KMS-11 (cell line): ENCODE measurements around the gene COG4.

Experiments used
- H2AFZ ChIP-seq: fragments of 200-600 bp; sonication (generic); 2 replicates; pipeline ENCODE4 v1.6.1; 2016; ENCODE audit warnings: antibody characterized with exemption, mixed run types, low read depth
- H3K27ac ChIP-seq: fragments of 200-600 bp; sonication (generic); 2 replicates; pipeline ENCODE4 v1.6.1; 2016; ENCODE audit warnings: mild to moderate bottlenecking, mixed run types
- H3K27me3 ChIP-seq: fragments of 200-600 bp; sonication (generic); 2 replicates; pipeline ENCODE4 v1.6.1; 2017; ENCODE audit warnings: mild to moderate bottlenecking, low read depth, mixed run types, moderate library complexity; ENCODE audit not compliant: insufficient read depth
- H3K36me3 ChIP-seq: fragments of 200-600 bp; sonication (generic); 2 replicates; pipeline ENCODE4 v1.6.1; 2017; ENCODE audit warnings: mild to moderate bottlenecking, mixed run types; ENCODE audit not compliant: insufficient read depth
- H3K4me1 ChIP-seq: fragments of 200-600 bp; sonication (generic); 2 replicates; pipeline ENCODE4 v1.6.1; 2016; ENCODE audit warnings: mild to moderate bottlenecking, low read depth, mixed run types; ENCODE audit not compliant: poor library complexity, severe bottlenecking
- H3K4me2 ChIP-seq: fragments of 200-600 bp; sonication (generic); 2 replicates; pipeline ENCODE4 v1.7.0; 2016; ENCODE audit warnings: mild to moderate bottlenecking, mixed run types
- H3K4me3 ChIP-seq: fragments of 200-600 bp; sonication (generic); IDR thresholded peaks from 2 replicates; pipeline ENCODE4 v1.6.1; 2017; ENCODE audit warnings: low read depth, low read length, mixed read lengths; ENCODE audit not compliant: insufficient read depth
- H3K79me2 ChIP-seq: fragments of 200-600 bp; sonication (generic); 2 replicates; pipeline ENCODE4 v1.6.1; 2016; ENCODE audit warnings: low read depth, mixed run types; ENCODE audit not compliant: insufficient read depth
- H3K9ac ChIP-seq: fragments of 200-600 bp; sonication (generic); 2 replicates; pipeline ENCODE4 v1.6.1; 2016; ENCODE audit warnings: mild to moderate bottlenecking, mixed run types
- H4K20me1 ChIP-seq: fragments of 200-600 bp; sonication (generic); 2 replicates; pipeline ENCODE4 v1.6.1; 2016; ENCODE audit warnings: mild to moderate bottlenecking, mixed run types; ENCODE audit not compliant: insufficient read depth
- CTCF ChIP-seq: fragments of 200-600 bp; sonication (generic); conservative IDR thresholded peaks from 2 replicates; pipeline ENCODE4 v1.6.1; 2017; ENCODE audit warnings: low read depth, mild to moderate bottlenecking, antibody characterized with exemption, low read length, moderate library complexity, mixed read lengths

Gene COG4

GRCh38 chr16:70475054-70475871 lies 48.1 kb downstream of the COG4 start:
- Histone ChIP-seq H3K4me2 (peak overlapping the region; percentile 55; the same call in 1 of the 2 replicates), H3K36me3 (no peaks in the 10 kb centered on the region), H4K20me1 (no peaks in the 10 kb centered on the region), H3K27me3 (no peaks in the 10 kb centered on the region), H2AFZ (no peak overlapping the region), H3K4me1 (peaks cover 44% of the 10 kb centered on the region), H3K27ac (peak overlapping the region; percentile 75), H3K9ac (no peak overlapping the region; the same call in 1 of the 2 replicates), H3K79me2 (no peaks in the 10 kb centered on the region), H3K4me3 (no peak overlapping the region)
- no peak for TF ChIP-seq CTCF

- Histone ChIP-seq H3K4me1 (peaks cover 44% of the 10 kb centered on the region), H3K79me2 (no peaks in the 10 kb centered on the region), H3K4me2 (no peak overlapping the region), H2AFZ (no peak overlapping the region), H3K4me3 (no peak overlapping the region), H3K27me3 (no peaks in the 10 kb centered on the region), H3K27ac (no peak overlapping the region), H3K9ac (no peak overlapping the region), H3K36me3 (no peaks in the 10 kb centered on the region), H4K20me1 (no peaks in the 10 kb centered on the region)
- TF ChIP-seq CTCF, result no peak
Observed at GRCh38 chr16:70474320-70475053, 48.9 kb downstream of the COG4 start.

GRCh38 chr16:70473446-70474319 lies 49.7 kb downstream of the COG4 start:
- H3K9ac ChIP-seq, result no peak overlapping the region
- H3K4me2 ChIP-seq, result no peak overlapping the region
- no peaks in the 10 kb centered on the region for H3K27me3 ChIP-seq
- no peaks in the 10 kb centered on the region for H3K36me3 ChIP-seq
- H4K20me1 ChIP-seq, result no peaks in the 10 kb centered on the region
- H3K27ac ChIP-seq, result no peak overlapping the region
- H3K4me3 ChIP-seq, result no peak overlapping the region
- H3K79me2 ChIP-seq, result no peaks in the 10 kb centered on the region
- peaks cover 44% of the 10 kb centered on the region for H3K4me1 ChIP-seq
- no peak overlapping the region for H2AFZ ChIP-seq
- no peak for TF ChIP-seq CTCF

- H3K4me2 ChIP-seq, result no peak overlapping the region
- no peak overlapping the region for H3K27ac ChIP-seq
- peaks cover 36% of the 10 kb centered on the region for H3K4me1 ChIP-seq
- no peaks in the 10 kb centered on the region for H4K20me1 ChIP-seq
- H3K27me3 ChIP-seq, result no peaks in the 10 kb centered on the region
- no peak overlapping the region for H3K9ac ChIP-seq
- no peaks in the 10 kb centered on the region for H3K79me2 ChIP-seq
- no peak overlapping the region for H2AFZ ChIP-seq
- H3K4me3 ChIP-seq, result no peak overlapping the region
- no peaks in the 10 kb centered on the region for H3K36me3 ChIP-seq
- no peak for TF ChIP-seq CTCF
Observed at GRCh38 chr16:70472786-70473433, 50.4 kb downstream of the COG4 start.
